GM21447 (cell line): ENCODE data around the gene TMEM72.

Source experiments
- ATAC-seq: cut with Tn5 transposase; IDR thresholded peaks from one replicate; pipeline ENCODE4 v1.9.1; 2021; ENCODE audit not compliant: unreplicated experiment

TMEM72 gene

DNA sequence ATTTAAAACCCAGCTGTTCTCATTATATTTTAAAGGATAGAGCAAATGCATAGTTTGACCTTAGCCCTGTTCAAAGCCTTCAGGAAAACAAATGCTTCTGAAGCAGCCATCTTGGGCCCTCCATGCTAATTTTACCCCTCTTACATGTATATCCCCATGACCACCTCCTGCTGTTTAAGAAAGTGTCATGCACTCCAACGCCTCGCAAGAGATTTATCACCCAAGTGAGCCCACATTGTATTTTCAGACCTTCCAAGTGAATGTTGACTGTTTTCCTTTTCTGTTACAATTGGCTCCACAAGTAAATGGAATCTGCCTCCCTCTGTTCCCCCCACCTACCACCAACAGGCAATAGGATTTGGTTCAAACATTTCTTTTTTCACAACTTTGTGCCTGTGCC, 5.3 kb downstream of the TMEM72 start:
- no peak for ATAC-seq

DNA sequence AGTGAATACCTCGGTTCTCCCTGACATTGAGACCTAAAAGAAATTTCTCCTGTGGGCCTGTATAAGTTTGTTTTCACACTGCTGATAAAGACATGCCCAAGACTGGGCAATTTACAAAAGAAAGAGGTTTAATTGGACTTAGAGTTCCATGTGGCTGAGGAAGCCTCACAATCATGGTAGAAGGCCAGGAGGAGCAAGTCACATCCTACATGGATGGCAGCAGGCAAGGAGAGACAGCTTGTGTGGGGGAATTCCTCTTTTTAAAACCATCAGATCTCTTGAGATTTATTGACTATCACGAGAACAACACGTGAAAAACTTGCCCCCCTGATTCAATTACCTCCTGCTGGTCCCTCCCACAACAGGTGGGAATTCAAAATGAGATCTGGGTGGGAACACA, 6.7 kb downstream of the TMEM72 start:
- ATAC-seq = no peak

- ATAC-seq = no peak
These were observed 9.1 kb downstream of the TMEM72 start for GRCh38 chr10:44920252-44920651.

- ATAC-seq = no peak
These were observed 9.9 kb downstream of the TMEM72 start for GRCh38 chr10:44921061-44921460.

DNA sequence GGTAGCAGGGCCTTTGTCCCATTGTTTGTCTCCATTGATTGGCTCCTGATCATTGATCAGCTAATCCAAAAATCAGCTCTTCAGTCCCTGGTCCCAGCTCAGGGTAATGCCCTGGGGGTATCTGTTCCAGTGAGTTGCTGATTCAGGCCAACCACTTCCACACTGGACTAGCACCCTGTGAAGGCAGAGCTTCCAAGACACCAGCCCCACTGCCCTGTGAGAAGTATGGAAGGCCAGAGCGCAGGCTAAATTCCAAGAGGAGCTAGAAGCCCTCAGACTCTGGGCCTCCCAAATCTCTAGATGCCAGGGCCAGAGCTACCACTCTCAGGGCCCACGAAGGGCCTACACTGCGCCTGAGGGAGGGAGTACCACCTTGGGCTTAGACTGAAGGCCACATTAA, 10.4 kb downstream of the TMEM72 start:
- no peak for ATAC-seq

GRCh38 chr10:44922021-44922420, 10.9 kb downstream of the TMEM72 start:
- ATAC-seq = no peak

- ATAC-seq = no peak
These were observed 11.8 kb downstream of the TMEM72 start for GRCh38 chr10:44922796-44923545.

DNA sequence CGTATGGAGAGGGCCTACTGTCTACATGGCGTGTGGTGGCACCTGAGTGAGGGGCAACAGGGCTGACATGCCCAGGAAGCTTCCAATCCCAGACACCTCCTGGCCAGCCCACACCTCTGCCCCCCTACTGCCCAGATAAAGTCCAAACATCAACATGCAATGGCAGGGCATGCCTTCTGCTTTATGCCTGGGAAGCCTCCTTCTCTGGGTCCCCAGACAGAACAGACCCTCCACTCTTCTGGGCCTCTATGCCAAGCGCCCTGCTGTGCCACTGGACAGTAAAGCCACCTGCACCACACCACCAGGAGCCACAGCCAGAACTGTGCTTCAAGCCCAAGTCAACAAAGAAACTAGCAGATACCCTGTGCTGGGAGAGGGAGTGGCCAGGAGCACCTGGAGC, 12.5 kb downstream of the TMEM72 start:
- no peak for ATAC-seq

DNA sequence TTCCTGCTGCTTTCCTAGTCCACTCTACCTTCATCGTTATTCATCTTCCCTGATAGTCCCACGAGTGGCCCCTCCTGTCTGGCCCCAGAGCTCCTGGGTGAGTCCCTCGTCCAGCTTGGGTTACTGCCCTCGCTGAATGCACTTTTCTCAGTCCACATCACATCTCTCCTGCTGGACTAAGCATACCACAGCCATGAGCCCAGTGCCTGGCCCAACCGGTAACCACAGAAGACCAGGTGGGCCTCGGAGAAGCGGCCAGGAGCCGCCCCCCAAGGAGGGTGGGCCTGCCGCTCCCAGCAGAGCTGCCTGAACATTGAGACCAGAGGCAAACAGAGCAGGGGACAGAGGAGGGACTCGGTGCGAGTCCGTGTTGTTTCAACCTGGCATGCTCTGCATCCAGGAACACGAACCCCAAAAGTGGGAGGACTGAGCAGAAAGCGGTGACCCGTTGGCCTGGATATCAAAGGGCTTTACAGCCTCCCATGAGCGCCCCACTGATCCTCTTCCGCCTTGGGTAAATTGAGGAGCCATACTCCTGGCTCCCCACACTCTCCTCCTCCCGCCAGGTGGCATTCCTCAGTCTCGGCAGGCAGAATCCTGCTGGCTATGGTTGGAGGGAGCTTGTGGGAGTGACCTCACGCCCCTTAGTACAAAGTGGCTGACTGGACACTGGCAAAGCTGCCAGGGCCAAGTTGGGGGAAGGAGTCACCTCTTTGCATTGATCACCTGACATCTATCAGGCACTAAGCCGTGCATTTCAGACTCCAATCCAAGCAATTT, 13.3 kb downstream of the TMEM72 start:
- no peak for ATAC-seq

DNA sequence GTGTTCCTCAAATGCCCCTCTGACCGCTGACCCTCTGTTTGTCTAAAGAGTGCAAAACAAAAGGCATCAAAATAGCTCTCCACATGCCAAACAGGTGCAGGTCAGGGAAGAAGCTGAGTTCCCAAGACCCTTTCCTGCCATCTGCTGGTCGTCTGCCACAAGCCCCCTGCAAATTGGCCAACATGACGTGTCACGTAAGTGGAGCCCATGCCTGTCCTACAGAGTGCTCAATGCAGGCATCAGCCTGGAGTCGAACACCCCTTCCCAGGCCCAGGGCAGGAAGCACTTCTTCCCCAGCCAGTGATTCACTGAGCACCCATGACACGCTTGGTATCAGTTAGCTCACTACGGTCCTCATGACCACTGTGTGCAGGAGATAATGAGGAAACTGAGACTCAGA, 14.1 kb downstream of the TMEM72 start:
- no peak for ATAC-seq

DNA sequence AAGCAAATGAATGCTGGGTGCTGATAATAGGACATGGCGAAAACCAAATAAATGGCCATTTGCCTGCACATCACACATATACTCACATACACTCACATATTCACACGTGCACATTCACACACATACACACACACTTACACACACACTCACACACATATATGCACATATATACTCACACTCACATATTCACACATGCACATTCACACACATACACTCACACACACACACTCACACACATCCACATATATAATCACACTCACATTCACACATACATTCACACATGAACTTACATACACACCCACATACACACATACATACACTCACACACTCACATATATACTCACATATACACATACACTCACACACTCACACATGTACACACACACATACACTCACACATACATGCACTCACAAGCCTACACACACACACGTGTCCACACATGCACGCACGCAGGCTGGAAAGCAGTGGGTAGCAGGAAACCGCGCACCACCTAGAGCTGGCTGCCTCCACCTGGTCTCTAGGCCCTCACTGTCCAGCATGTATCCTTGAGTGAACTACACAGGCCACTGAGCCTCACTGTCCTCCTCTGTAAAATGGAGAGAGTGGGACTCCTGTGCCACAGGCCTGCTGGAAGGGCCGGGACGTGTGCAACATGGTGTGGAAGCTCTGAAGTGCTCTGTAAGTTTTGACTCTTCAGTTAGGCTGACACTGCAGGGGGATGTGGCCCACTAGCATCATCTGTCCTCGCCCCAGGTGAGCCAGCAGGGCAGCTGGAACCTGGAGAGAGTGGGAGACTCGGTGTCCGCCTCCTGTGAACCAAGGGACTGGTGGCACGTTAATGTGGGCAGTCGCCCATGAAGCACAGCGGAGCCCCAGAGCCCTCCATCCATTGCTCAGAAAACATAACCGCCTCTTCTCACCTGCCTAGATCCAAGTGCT, 14.9 kb downstream of the TMEM72 start:
- ATAC-seq = no peak

- ATAC-seq = no peak
These were observed 15.7 kb downstream of the TMEM72 start for GRCh38 chr10:44926751-44927351.

- ATAC-seq = no peak
These were observed 16.2 kb downstream of the TMEM72 start for GRCh38 chr10:44927352-44927751.

DNA sequence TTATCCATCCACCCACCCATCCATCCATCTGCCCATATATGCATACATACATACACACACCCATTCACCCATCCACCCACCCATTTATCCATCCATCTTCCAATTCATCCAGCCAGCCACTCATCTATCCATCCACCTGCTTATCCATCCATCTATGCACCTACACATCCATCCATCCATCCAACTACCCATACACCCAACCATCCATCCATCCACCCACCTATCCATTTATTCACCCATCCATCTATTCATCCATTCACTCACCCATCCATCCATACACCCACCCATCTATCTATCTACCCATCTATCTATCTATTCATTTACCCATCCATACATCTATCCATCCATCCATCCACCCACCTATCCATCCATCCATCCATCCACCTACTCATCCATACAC, 17.3 kb downstream of the TMEM72 start:
- no peak for ATAC-seq

- no peak for ATAC-seq
These were observed 18.5 kb downstream of the TMEM72 start for GRCh38 chr10:44929356-44930255.

- no peak for ATAC-seq
These were observed 19.9 kb downstream of the TMEM72 start for GRCh38 chr10:44930904-44931620.

DNA sequence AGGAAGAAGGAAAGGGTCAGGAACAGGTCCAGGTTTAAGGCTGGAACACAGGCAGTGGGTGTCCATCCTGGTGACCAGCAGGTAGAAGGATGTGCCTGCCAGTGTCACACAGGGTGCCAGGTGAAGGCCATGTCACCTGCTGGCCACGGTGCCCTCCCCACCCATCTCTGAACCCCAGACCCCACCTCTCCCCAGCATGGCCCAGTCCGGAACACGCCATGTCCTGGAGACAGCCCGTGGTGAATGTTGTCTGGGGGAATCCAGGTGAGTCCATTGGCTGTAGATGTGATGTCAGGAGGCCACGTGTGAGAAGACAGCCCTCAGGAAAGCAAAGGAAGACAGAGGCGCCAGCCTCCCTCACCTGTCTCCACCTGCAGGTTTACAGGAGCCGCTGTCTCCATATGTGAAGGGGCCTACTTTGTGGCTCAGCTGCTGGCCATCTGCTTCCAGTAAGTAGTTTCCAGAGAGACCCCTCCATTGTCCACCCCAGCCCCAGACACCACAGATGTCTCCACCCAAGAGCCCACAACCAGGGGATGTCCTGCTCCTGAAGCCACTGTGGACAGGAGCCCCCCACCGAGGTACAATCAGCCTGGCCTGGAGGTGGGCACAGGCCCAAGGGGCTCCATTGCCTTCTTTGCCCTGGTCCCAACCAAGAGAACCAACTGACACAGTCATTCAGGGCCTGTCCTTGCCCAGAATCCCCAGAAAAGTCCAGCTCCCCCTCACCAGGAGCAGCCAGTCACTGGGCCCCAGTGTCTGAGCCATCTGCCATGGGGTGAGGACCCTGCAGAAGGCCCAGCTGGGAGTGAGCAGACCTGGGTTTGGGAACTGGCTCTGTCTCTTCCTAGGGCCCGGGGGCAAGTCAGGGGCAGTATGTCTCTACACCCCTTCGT, 20.7 kb downstream of the TMEM72 start:
- no peak for ATAC-seq
